Body of pancreas (tissue), 4 donors: ENCODE measurements around the gene ATE1. TPM values are rescaled to one million over a fixed set of nuclear protein-coding genes. Genes with fewer than 3 reads are reported as not detected.

Experiments used
- ATAC-seq: fragments of 150-250 bp; one replicate; pipeline ENCODE4 v1.9.1; 2016
- DNase-seq, 4 donors: peaks; one replicate each; pipeline ENCODE4 v3.0.0-alpha.2; 2019
- H3K27ac ChIP-seq, 4 donors: fragments of 200-600 bp; sonication (generic); 1 replicate in 3 of 4; 2 replicates in 1 of 4; pipeline versions ENCODE4 v1.5.1 to v1.6.1; 2016 to 2019; ENCODE audit warnings: mild to moderate bottlenecking in 1 of 4, mixed read lengths in 1 of 4, moderate library complexity in 1 of 4
- H3K27me3 ChIP-seq, 2 donors: fragments of 200-600 bp; sonication (generic); one replicate each; pipeline ENCODE4 v1.6.0; 2016; ENCODE audit warnings: mild to moderate bottlenecking in 1 of 2
- H3K36me3 ChIP-seq, 2 donors: fragments of 200-600 bp; sonication (generic); replicated peaks in 1 of 2; 2 replicates each; pipeline ENCODE4 v1.5.1; 2016; ENCODE audit warnings: low read depth in 2 of 2; ENCODE audit not compliant: insufficient read depth in 1 of 2
- H3K4me1 ChIP-seq: fragments of 200-600 bp; sonication (generic); one replicate; pipeline ENCODE4 v1.6.0; 2016
- H3K4me3 ChIP-seq, 2 donors: fragments of 200-600 bp; sonication (generic); 1 replicate in 1 of 2; 2 replicates in 1 of 2; pipeline ENCODE4 v1.5.1; 2016 to 2019
- H3K9me3 ChIP-seq, 3 donors: fragments of 200-600 bp; sonication (generic); 1 replicate in 2 of 3; 2 replicates in 1 of 3; pipeline ENCODE4 v1.5.1; 2016
- CTCF ChIP-seq, 7 experiments: fragments of 450-650 bp in 4 of 7; fragments of 200-600 bp in 3 of 7; sonication (generic) in 3 of 7; IDR thresholded peaks; one replicate each; pipeline ENCODE4 v1.5.1; 2016 to 2019; ENCODE audit warnings: antibody characterized with exemption in 7 of 7
- POLR2A ChIP-seq, 3 donors: fragments of 450-650 bp; IDR thresholded peaks; one replicate each; pipeline ENCODE4 v1.6.1; 2016; ENCODE audit warnings: antibody characterized with exemption in 3 of 3, mild to moderate bottlenecking in 2 of 3
- WGBS, 2 donors: methylation state at CpG; one replicate each; pipeline ENCODE4 v1.1.5; 2017; 5-methylcytosine and 5-hydroxymethylcytosine counted together
- intact Hi-C: fragments of 100-400 bp; cut with DNase I; formaldehyde crosslinking; loops from one replicate; pipeline ENCODE4 v1.15.1; 2023
- total RNA-seq, 2 donors: library from RNA; depleted of rRNA; stranded (reverse); fragments of >200 nt; gene quantifications; one replicate each; pipeline ENCODE4 v1.1.0, GENCODE V29; 2016

Gene ATE1
- total RNA-seq, 2 donors from 2014 or later, result 15.0 to 19.8 TPM

DNA sequence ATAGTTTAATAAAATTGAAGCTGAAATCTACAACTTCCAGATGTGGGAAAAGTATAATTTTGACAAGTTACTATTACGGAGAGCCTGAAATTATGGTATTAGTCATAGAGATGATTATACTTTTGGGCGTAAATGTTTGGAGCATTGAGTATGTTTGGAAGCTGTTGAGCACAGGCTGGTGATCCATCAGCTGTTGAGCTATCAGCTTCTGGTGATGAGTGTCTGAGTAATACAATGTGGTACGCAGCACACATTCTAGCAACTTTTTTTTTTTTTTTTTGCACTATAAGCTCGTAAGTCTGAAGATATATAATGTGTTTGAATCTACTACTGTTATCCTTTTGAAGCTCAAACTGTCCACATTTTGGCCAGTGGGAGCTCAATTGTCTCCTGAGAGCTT lies 123.4 kb downstream of the ATE1 start:
- intact Hi-C loops, result no loop called here
- 92 to 96% methylated on average over 4 of the region's 4 CpGs for WGBS, 2 donors
- no peak for TF ChIP-seq POLR2A (IDR thresholded peaks at IDR 0.05)
- no peak for TF ChIP-seq CTCF (IDR thresholded peaks at IDR 0.05)
- H3K36me3 ChIP-seq, result no peaks in the 10 kb centered on the region
- H3K27ac ChIP-seq, result no peak overlapping the region
- H3K27me3 ChIP-seq, result no peaks in the 10 kb centered on the region
- H3K4me3 ChIP-seq, result no peak overlapping the region
- no peaks in the 10 kb centered on the region for H3K4me1 ChIP-seq
- DNase-seq (no peak), ATAC-seq (no peak)
- no peaks in the 10 kb centered on the region for H3K9me3 ChIP-seq

GRCh38 chr10:121803611-121804010 lies 124.2 kb downstream of the ATE1 start:
- Histone ChIP-seq H3K4me1 (no peaks in the 10 kb centered on the region), H3K4me3 (no peak overlapping the region), H3K27me3 (no peaks in the 10 kb centered on the region), H3K36me3 (no peaks in the 10 kb centered on the region), H3K9me3 (no peaks in the 10 kb centered on the region), H3K27ac (no peak overlapping the region)
- intact Hi-C loops, result no loop called here
- DNase-seq (no peak), ATAC-seq (no peak)
- TF ChIP-seq POLR2A (IDR thresholded peaks at IDR 0.05) (no peak), CTCF (IDR thresholded peaks at IDR 0.05) (no peak)
- WGBS, 2 donors, result 83 to 88% methylated on average over 2 of the region's 2 CpGs

DNA sequence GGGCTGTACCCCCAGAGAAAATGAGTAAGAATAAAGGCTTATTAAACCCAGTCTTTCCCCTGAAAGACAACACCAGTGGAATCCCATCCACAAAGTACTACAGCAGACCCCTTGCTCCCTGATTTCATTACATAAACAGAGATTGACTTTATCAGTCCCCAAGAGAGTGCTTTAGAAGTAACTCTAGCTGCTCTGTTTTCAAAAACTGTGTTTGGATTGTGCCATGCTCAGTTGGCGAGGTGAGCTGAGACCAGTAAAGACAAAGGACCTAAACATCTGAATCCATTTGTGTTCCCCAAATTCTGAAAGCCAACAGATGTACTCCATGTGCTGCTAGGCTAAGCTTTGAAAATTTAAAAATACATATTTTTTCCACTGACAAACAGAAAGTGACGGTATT lies 127.0 kb downstream of the ATE1 start:
- WGBS, 2 donors, result 90 to 93% methylated on average over 2 of the region's 2 CpGs
- H3K4me1 ChIP-seq, result no peaks in the 10 kb centered on the region
- no peak overlapping the region for H3K27ac ChIP-seq
- TF ChIP-seq CTCF (IDR thresholded peaks at IDR 0.05) (no peak), POLR2A (IDR thresholded peaks at IDR 0.05) (no peak)
- no peaks in the 10 kb centered on the region for H3K9me3 ChIP-seq
- H3K4me3 ChIP-seq, result no peak overlapping the region
- ATAC-seq, result no peak
- no peaks in the 10 kb centered on the region for H3K27me3 ChIP-seq
- intact Hi-C loops, result no loop called here
- no peak for DNase-seq
- H3K36me3 ChIP-seq, result no peaks in the 10 kb centered on the region

DNA sequence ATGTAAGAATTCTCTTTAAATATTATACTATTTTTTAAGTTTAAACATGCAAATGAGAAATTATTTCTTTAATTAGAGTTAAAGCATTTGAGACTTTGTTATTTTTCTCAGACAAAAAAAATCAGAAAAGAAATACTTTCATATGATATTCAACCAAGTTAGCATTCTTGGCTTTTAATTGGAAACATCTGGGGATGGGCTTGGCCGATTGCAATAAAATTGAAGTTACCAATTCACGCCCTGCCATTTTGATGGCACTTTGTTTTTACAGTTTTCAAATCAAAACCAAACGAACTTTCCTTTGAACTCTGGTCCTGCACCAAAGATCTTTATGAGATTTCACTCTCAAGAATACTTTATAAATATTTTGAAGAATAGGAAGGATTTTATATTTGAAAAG lies 127.7 kb downstream of the ATE1 start:
- no peak for TF ChIP-seq POLR2A (IDR thresholded peaks at IDR 0.05)
- TF ChIP-seq CTCF (IDR thresholded peaks at IDR 0.05), result no peak
- intact Hi-C loops, result no loop called here
- Histone ChIP-seq H3K4me3 (no peak overlapping the region), H3K4me1 (no peaks in the 10 kb centered on the region), H3K36me3 (no peaks in the 10 kb centered on the region), H3K27me3 (no peaks in the 10 kb centered on the region), H3K27ac (no peak overlapping the region), H3K9me3 (no peaks in the 10 kb centered on the region)
- 70 to 71% methylated on average over 3 of the region's 3 CpGs for WGBS, 2 donors
- ATAC-seq, result no peak
- no peak for DNase-seq

DNA sequence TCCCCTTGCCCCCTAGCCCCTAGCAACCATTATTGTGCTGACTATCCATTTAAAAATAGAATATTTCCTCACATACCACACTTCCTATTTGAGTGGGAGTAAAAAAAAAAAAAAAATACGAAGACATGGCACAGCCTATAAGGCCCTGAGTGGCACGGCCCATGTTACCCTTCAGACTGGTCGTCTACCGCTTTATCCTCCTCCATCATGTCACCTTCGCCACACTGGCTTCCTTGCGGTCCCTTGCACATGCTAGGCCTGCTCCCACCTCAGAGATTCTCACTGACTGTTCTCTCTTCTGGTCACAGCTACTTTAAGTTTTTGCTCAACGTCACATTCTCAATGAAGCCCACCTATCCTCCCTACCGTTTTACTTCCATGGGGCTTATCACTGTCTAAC lies 130.3 kb downstream of the ATE1 start:
- TF ChIP-seq CTCF (IDR thresholded peaks at IDR 0.05), result no peak
- TF ChIP-seq POLR2A (IDR thresholded peaks at IDR 0.05), result no peak
- intact Hi-C loops, result no loop called here
- Histone ChIP-seq H3K4me1 (no peaks in the 10 kb centered on the region), H3K4me3 (no peak overlapping the region), H3K36me3 (no peaks in the 10 kb centered on the region), H3K27me3 (no peaks in the 10 kb centered on the region), H3K27ac (no peak overlapping the region), H3K9me3 (no peaks in the 10 kb centered on the region)
- 74 to 95% methylated on average over 8 of the region's 8 CpGs for WGBS, 2 donors
- no peak for DNase-seq
- ATAC-seq, result no peak
